DMS 273 (cell line): Measurements from ENCODE around the gene TMEM187.

Experiments
- DNase-seq: peaks from one replicate; lab custom pipeline; 2025; ENCODE audit not compliant: unreplicated experiment; lab: John Stamatoyannopoulos, UW

TMEM187 gene

GRCh38 chrX:153934762-153935325 lies 37.7 kb upstream of the TMEM187 start, which contains the start of gene NAA10:
TSS of gene NAA10 (minus strand) at chrX:153935037. CDS start at chrX:153934904, 133 bp downstream.
- peak; percentile 92 for DNase-seq

- no peak for DNase-seq
These were observed 37.2 kb upstream of the TMEM187 start for GRCh38 chrX:153935326-153935851.

- no peak for DNase-seq
These were observed 35.5 kb upstream of the TMEM187 start for GRCh38 chrX:153937056-153937455.

GRCh38 chrX:153938226-153938786 lies 34.2 kb upstream of the TMEM187 start:
- peak; percentile 47 for DNase-seq

- DNase-seq = peak; percentile 49
These were observed 33.0 kb upstream of the TMEM187 start for GRCh38 chrX:153939573-153939972.

GRCh38 chrX:153941336-153942252 lies 31.0 kb upstream of the TMEM187 start:
- DNase-seq = no peak

- no peak for DNase-seq
These were observed 28.3 kb upstream of the TMEM187 start, which contains the start of gene RENBP for GRCh38 chrX:153944140-153944799. TSS of gene RENBP (minus strand) at chrX:153944643. CDS start at chrX:153944610, 33 bp downstream.

GRCh38 chrX:153944800-153945150 lies 27.8 kb upstream of the TMEM187 start:
- no peak for DNase-seq

GRCh38 chrX:153945956-153946943 lies 26.3 kb upstream of the TMEM187 start:
- no peak for DNase-seq

- peak; percentile 97 for DNase-seq
These were observed 25.4 kb upstream of the TMEM187 start for GRCh38 chrX:153947009-153947769.

- DNase-seq = no peak
These were observed 24.5 kb upstream of the TMEM187 start for GRCh38 chrX:153948002-153948466.

GRCh38 chrX:153948847-153949805 lies 23.4 kb upstream of the TMEM187 start:
- DNase-seq = no peak

GRCh38 chrX:153950127-153950526 lies 22.4 kb upstream of the TMEM187 start:
- DNase-seq = no peak

GRCh38 chrX:153951683-153952372 lies 20.7 kb upstream of the TMEM187 start:
- no peak for DNase-seq

GRCh38 chrX:153952373-153953026 lies 20.1 kb upstream of the TMEM187 start:
- DNase-seq = no peak

GRCh38 chrX:153953342-153953830 lies 19.2 kb upstream of the TMEM187 start:
- peak; percentile 94 for DNase-seq
